CD4-positive, alpha-beta T cell (primary cell): ENCODE data around the gene SNAP29. TPM values are rescaled to one million over a fixed set of nuclear protein-coding genes. Genes with fewer than 3 reads are reported as not detected.

Source experiments
- ATAC-seq: fragments of 200-7000 bp; cut with Tn5 transposase; one replicate; pipeline ENCODE4 v1.10.0; 2022; ENCODE audit warnings: mild to moderate bottlenecking; ENCODE audit not compliant: poor library complexity
- CTCF ChIA-PET: fragments of 350-600 bp; sonication (Branson Sonifier 250); formaldehyde crosslinking; loops from one replicate; lab custom pipeline; 2021; ENCODE audit warnings: antibody characterized with exemption, inconsistent platforms; lab: Charles Lee
- POLR2A ChIA-PET: fragments of 350-600 bp; sonication (Branson Sonifier 250); formaldehyde crosslinking; loops from one replicate; lab custom pipeline; 2021; ENCODE audit warnings: antibody characterized with exemption, inconsistent platforms; lab: Charles Lee
- DNase-seq, 14 experiments: peaks; one replicate each; pipeline ENCODE4 v3.0.0-alpha.2; 2013 to 2020; ENCODE audit warnings: mixed read lengths in 2 of 14
- H3K27ac ChIP-seq, 2 donors: one replicate each; pipeline versions ENCODE4 v1.5.1 to v1.7.0; 2013; ENCODE audit warnings: low read length in 2 of 2, low read depth in 1 of 2, mild to moderate bottlenecking in 1 of 2
- H3K27me3 ChIP-seq, 2 experiments: 1 replicate in 1 of 2; 2 replicates in 1 of 2; pipeline versions ENCODE4 v1.6.1 to v1.7.0; 2013; ENCODE audit warnings: low read length in 2 of 2, control low read depth in 1 of 2, mild to moderate bottlenecking in 1 of 2, moderate library complexity in 1 of 2; ENCODE audit not compliant: insufficient read depth in 2 of 2, control insufficient read depth in 1 of 2
- H3K36me3 ChIP-seq: one replicate; pipeline ENCODE4 v1.6.1; 2013; ENCODE audit warnings: low read length, control low read depth; ENCODE audit not compliant: insufficient read depth
- H3K4me1 ChIP-seq: one replicate; pipeline ENCODE4 v1.6.1; 2013; ENCODE audit warnings: low read length, control low read depth; ENCODE audit not compliant: insufficient read depth
- H3K4me3 ChIP-seq: one replicate; pipeline ENCODE4 v1.5.1; 2013; ENCODE audit warnings: mild to moderate bottlenecking, low read length, moderate library complexity
- H3K9me3 ChIP-seq, 2 experiments: 1 replicate in 1 of 2; 2 replicates in 1 of 2; pipeline versions ENCODE4 v1.6.1 to v1.7.0; 2013; ENCODE audit warnings: low read length in 2 of 2, mild to moderate bottlenecking in 2 of 2, control low read depth in 1 of 2, moderate library complexity in 1 of 2; ENCODE audit not compliant: control insufficient read depth in 1 of 2, insufficient read depth in 1 of 2
- H3K27ac Mint-ChIP-seq: one replicate; pipeline ENCODE4 v1.8.0; 2020; ENCODE audit warnings: mixed read lengths
- H3K27me3 Mint-ChIP-seq: one replicate; pipeline ENCODE4 v1.8.0; 2021; ENCODE audit warnings: mixed read lengths
- H3K36me3 Mint-ChIP-seq: one replicate; pipeline ENCODE4 v1.8.0; 2021; ENCODE audit warnings: low read depth, mixed read lengths
- H3K4me1 Mint-ChIP-seq: one replicate; pipeline ENCODE4 v1.8.0; 2021; ENCODE audit warnings: low read depth, mixed read lengths
- H3K4me3 Mint-ChIP-seq: one replicate; pipeline ENCODE4 v1.8.0; 2020; ENCODE audit warnings: mild to moderate bottlenecking, mixed read lengths
- H3K9me3 Mint-ChIP-seq: one replicate; pipeline ENCODE4 v1.8.0; 2020; ENCODE audit warnings: mixed read lengths
- intact Hi-C, 2 experiments: fragments of 100-400 bp; cut with DNase I in 1 of 2; cut with micrococcal nuclease in 1 of 2; formaldehyde crosslinking; loops; one replicate each; pipeline versions ENCODE4 v1.15.1 to v1.9.0; 2023 to 2025; cut with DNase I, micrococcal nuclease
- total RNA-seq, 174 experiments: library from RNA in 2 of 174; stranded (reverse) in 2 of 174; gene quantifications; one replicate each; pipeline ENCODE4 v1.2.3 and lab custom pipeline; 2021 to 2026
- TF ChIP-seq, protein P1 (sequence below): fragments of 200-600 bp; IDR thresholded peaks from one replicate; pipeline ENCODE4 v1.8.0; 2022; ENCODE audit warnings: antibody characterized with exemption, mild to moderate bottlenecking

The SNAP29 gene
- total RNA-seq, 2 experiments from 2014 or later: 13.7 to 15.1 TPM

DNA sequence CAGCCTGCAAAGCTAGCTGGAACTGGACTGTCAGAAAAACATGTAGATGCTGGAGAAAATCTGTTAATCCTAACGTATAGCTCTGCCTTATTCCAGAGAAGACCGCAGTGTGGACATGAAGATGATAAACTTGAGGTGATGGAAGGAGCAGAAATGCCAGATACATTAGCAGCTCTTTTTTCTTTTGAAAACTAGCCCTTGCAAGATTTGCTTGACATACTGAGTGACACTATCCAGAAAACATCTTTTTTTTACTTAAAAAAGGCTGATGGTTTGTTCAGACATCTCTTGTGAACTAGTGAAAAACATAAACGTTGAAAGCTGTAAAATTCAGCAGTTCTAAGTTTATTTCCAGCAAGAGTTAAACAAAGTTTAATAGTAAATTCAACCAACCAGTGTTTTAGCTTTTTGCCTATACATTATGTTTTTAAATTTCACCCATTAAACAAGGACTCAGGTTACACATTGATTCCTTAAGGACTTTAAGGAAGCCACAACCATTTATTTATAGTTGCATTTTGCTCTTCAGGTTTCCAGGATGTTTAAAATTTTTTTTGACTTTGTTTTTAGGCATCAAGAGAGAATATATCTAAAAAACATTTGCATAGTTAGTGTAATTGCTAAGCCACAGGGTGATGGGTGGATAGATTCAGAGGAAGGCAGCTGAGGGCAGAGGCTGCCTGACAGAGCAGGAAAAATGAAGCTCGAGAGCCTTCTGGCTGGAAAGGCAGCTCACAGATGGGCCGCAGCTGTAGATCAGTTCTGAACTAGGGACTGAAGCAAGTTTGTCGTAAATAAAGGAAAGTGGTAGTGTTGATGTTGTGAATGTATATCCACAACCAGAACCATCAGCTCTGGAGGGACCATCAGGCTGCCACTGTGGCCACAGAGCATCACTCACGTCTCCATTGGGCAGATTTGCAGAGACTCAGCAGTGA, 9.5 kb downstream of the SNAP29 start:
- peaks cover 42% of the 10 kb centered on the region for H3K36me3 ChIP-seq
- ChIA-PET CTCF (no interaction called here), POLR2A (interaction anchor here (1.0 kb wide), 1 partner anchor 9 kb away, joined by 3 read pairs; the partner anchor contains the start of gene SNAP29)
- intact Hi-C loops: no loop called here
- no peak for DNase-seq
- Mint-ChIP-seq H3K9me3 (no peaks in the 10 kb centered on the region), H3K27me3 (no peaks in the 10 kb centered on the region), H3K4me1 (peaks cover 20% of the 10 kb centered on the region), H3K27ac (peak overlapping the region; percentile 27), H3K4me3 (no peak overlapping the region), H3K36me3 (peaks cover 45% of the 10 kb centered on the region)
- no peaks in the 10 kb centered on the region for H3K27me3 ChIP-seq
- ATAC-seq: no peak
- peak overlapping the region in 1 of 2 donors; percentile 55 for H3K27ac ChIP-seq
- H3K4me1 ChIP-seq: peaks cover 30% of the 10 kb centered on the region
- no peak overlapping the region for H3K4me3 ChIP-seq
- no peaks in the 10 kb centered on the region for H3K9me3 ChIP-seq
- TF ChIP-seq, protein P1, sequence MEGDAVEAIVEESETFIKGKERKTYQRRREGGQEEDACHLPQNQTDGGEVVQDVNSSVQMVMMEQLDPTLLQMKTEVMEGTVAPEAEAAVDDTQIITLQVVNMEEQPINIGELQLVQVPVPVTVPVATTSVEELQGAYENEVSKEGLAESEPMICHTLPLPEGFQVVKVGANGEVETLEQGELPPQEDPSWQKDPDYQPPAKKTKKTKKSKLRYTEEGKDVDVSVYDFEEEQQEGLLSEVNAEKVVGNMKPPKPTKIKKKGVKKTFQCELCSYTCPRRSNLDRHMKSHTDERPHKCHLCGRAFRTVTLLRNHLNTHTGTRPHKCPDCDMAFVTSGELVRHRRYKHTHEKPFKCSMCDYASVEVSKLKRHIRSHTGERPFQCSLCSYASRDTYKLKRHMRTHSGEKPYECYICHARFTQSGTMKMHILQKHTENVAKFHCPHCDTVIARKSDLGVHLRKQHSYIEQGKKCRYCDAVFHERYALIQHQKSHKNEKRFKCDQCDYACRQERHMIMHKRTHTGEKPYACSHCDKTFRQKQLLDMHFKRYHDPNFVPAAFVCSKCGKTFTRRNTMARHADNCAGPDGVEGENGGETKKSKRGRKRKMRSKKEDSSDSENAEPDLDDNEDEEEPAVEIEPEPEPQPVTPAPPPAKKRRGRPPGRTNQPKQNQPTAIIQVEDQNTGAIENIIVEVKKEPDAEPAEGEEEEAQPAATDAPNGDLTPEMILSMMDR: no peak

DNA sequence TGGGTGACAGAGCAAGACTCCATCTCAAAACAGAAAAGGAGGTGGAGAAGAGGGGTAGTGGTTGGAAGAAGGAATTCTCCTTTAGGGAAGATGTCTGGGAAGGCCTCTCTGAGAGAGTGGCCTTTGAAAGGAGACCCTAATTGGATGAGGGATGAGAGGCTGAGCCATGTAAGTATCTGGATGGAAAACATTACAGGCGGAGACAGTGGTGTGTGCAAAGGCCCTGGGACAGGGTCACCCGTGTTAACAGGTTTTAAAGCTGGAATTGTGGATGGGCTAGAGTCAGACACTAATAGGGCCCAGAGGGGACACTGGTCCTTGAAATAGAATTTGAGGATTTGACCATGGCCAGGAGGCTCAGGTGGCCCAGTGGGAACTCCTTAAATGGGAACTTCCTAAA, 10.4 kb downstream of the SNAP29 start:
- H3K27ac Mint-ChIP-seq: no peak overlapping the region
- peaks cover 12% of the 10 kb centered on the region for H3K4me1 Mint-ChIP-seq
- no peak overlapping the region for H3K4me3 Mint-ChIP-seq
- ATAC-seq: no peak
- H3K27me3 Mint-ChIP-seq: no peaks in the 10 kb centered on the region
- no peak for DNase-seq
- Histone ChIP-seq H3K4me3 (no peak overlapping the region), H3K27me3 (no peaks in the 10 kb centered on the region), H3K9me3 (no peaks in the 10 kb centered on the region), H3K27ac (no peak overlapping the region), H3K4me1 (peaks cover 27% of the 10 kb centered on the region), H3K36me3 (peaks cover 46% of the 10 kb centered on the region)
- POLR2A ChIA-PET: no interaction called here
- CTCF ChIA-PET: no interaction called here
- TF ChIP-seq, protein P1: no peak
- peaks cover 40% of the 10 kb centered on the region for H3K36me3 Mint-ChIP-seq
- H3K9me3 Mint-ChIP-seq: no peaks in the 10 kb centered on the region
- intact Hi-C loops: no loop called here

DNA sequence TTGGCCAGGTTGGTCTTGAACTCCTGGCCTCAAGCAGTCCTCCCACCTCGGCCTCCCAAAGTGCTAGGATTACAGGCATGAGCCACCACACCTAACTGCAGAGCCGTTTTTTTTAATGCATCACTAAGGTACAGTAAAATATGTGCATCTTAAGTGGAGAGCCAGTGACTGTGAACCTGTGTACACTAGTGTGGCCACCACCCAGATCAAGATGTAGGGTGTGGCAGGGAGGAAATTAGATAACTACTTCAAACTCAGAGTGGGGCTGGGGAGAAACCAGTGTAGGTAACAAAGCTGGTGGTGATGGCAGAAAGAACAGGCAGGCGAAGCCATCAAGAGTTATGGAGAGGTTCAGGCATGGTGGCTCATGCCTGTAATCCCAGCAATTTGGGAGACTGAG, 14.4 kb downstream of the SNAP29 start:
- ChIA-PET POLR2A (no interaction called here), CTCF (no interaction called here)
- TF ChIP-seq, protein P1: no peak
- Histone ChIP-seq H3K27me3 (no peaks in the 10 kb centered on the region), H3K9me3 (no peaks in the 10 kb centered on the region), H3K4me1 (no peaks in the 10 kb centered on the region), H3K36me3 (peaks cover 42% of the 10 kb centered on the region), H3K4me3 (no peak overlapping the region), H3K27ac (no peak overlapping the region)
- H3K4me1 Mint-ChIP-seq: no peaks in the 10 kb centered on the region
- peaks cover 59% of the 10 kb centered on the region for H3K36me3 Mint-ChIP-seq
- intact Hi-C loops: loop anchor here in 1 of 2 experiments (5.0 kb wide), 1 partner anchor 236 kb away; no protein-coding TSS in a partner anchor
- no peak for ATAC-seq
- H3K27ac Mint-ChIP-seq: no peak overlapping the region
- DNase-seq: no peak
- no peaks in the 10 kb centered on the region for H3K27me3 Mint-ChIP-seq
- no peak overlapping the region for H3K4me3 Mint-ChIP-seq
- no peaks in the 10 kb centered on the region for H3K9me3 Mint-ChIP-seq
